ENCODE results near the gene TDRD12. TPM values are rescaled to one million over a fixed set of nuclear protein-coding genes. Genes with fewer than 3 reads are reported as not detected.

The TDRD12 gene
- total and polyA plus RNA-seq, 4 donors = under 0.01 to 0.23 (median 0.02) TPM; not detected in 1

- no peak overlapping the region for H3K9ac ChIP-seq (ENCODE audit: low read depth in 1 of 2, low read length in 2 of 2)
- no peak for DNase-seq (ENCODE audit: low spot score)
- no peaks in the 10 kb centered on the region for H3K9me3 ChIP-seq (ENCODE audit: control insufficient read depth in 4 of 4, low read length in 3 of 4)
- H3K4me1 ChIP-seq (ENCODE audit: control insufficient read depth in 4 of 4, insufficient read depth in 4 of 4, low read length in 3 of 4) = no peaks in the 10 kb centered on the region
- no peak overlapping the region for H3K4me3 ChIP-seq (ENCODE audit: low read depth in 1 of 3, low read length in 3 of 3)
- H3K36me3 ChIP-seq (ENCODE audit: control insufficient read depth in 4 of 4, insufficient read depth in 3 of 4, low read depth in 1 of 4, low read length in 3 of 4) = no peaks in the 10 kb centered on the region
- TF ChIP-seq FOXA2 (IDR thresholded peaks at IDR 0.05) (no peak), YY1 (IDR thresholded peaks at IDR 0.05) (no peak), TAF1 (conservative IDR thresholded peaks at IDR 0.05) (no peak), EGR1 (IDR thresholded peaks at IDR 0.05; ENCODE audit: low read depth in 2 of 2) (no peak), SP1 (IDR thresholded peaks at IDR 0.05) (no peak), RXRA (IDR thresholded peaks at IDR 0.05) (no peak), HNF4G (IDR thresholded peaks at IDR 0.05) (no peak), RAD21 (IDR thresholded peaks at IDR 0.05) (no peak), REST (IDR thresholded peaks at IDR 0.05) (no peak), GABPA (IDR thresholded peaks at IDR 0.05 in 1 of 2, conservative IDR thresholded peaks at IDR 0.05 in 1 of 2) (no peak), FOXA1 (IDR thresholded peaks at IDR 0.05) (no peak), NR2F2 (IDR thresholded peaks at IDR 0.05) (no peak), JUND (IDR thresholded peaks at IDR 0.05) (no peak), HNF4A (conservative IDR thresholded peaks at IDR 0.05) (no peak)
- TF ChIP-seq, protein P1, sequence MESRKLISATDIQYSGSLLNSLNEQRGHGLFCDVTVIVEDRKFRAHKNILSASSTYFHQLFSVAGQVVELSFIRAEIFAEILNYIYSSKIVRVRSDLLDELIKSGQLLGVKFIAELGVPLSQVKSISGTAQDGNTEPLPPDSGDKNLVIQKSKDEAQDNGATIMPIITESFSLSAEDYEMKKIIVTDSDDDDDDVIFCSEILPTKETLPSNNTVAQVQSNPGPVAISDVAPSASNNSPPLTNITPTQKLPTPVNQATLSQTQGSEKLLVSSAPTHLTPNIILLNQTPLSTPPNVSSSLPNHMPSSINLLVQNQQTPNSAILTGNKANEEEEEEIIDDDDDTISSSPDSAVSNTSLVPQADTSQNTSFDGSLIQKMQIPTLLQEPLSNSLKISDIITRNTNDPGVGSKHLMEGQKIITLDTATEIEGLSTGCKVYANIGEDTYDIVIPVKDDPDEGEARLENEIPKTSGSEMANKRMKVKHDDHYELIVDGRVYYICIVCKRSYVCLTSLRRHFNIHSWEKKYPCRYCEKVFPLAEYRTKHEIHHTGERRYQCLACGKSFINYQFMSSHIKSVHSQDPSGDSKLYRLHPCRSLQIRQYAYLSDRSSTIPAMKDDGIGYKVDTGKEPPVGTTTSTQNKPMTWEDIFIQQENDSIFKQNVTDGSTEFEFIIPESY (IDR thresholded peaks at IDR 0.05) = no peak
- TF ChIP-seq, protein P2, sequence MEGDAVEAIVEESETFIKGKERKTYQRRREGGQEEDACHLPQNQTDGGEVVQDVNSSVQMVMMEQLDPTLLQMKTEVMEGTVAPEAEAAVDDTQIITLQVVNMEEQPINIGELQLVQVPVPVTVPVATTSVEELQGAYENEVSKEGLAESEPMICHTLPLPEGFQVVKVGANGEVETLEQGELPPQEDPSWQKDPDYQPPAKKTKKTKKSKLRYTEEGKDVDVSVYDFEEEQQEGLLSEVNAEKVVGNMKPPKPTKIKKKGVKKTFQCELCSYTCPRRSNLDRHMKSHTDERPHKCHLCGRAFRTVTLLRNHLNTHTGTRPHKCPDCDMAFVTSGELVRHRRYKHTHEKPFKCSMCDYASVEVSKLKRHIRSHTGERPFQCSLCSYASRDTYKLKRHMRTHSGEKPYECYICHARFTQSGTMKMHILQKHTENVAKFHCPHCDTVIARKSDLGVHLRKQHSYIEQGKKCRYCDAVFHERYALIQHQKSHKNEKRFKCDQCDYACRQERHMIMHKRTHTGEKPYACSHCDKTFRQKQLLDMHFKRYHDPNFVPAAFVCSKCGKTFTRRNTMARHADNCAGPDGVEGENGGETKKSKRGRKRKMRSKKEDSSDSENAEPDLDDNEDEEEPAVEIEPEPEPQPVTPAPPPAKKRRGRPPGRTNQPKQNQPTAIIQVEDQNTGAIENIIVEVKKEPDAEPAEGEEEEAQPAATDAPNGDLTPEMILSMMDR (IDR thresholded peaks at IDR 0.05; ENCODE audit: low read depth, low read length, missing input control) = no peak
- TF ChIP-seq, protein P3, sequence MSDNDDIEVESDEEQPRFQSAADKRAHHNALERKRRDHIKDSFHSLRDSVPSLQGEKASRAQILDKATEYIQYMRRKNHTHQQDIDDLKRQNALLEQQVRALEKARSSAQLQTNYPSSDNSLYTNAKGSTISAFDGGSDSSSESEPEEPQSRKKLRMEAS (IDR thresholded peaks at IDR 0.05) = no peak
- H3K27ac ChIP-seq (ENCODE audit: low read depth in 1 of 2, low read length in 2 of 2) = no peak overlapping the region
- no peaks in the 10 kb centered on the region for H3K27me3 ChIP-seq (ENCODE audit: control insufficient read depth in 4 of 4, insufficient read depth in 4 of 4, low read length in 3 of 4)
Measured at GRCh38 chr19:32800191-32800590, 80.6 kb downstream of the TDRD12 start.

DNA sequence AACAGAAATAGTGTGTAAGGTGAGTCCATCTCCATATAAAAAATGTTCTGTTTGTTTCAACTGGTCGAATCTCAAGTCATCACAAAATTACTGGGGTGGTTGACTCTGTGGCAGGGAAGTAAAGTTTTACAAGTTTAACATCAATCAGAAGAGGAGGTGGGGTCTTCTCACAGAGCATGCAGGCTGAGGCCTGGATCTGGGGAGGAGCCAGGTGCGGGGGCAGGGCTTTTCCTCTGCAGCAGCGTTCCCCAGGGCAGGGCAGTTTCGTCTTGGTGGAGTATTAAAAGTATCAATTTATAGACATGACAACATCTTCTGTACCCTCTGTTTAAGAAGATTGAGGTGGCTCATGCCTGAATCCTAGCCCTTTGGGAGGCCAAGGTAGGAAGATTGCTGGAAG lies 81.2 kb downstream of the TDRD12 start:
- Histone ChIP-seq H3K36me3 (ENCODE audit: control insufficient read depth in 4 of 4, insufficient read depth in 3 of 4, low read depth in 1 of 4, low read length in 3 of 4) (no peaks in the 10 kb centered on the region), H3K4me1 (ENCODE audit: control insufficient read depth in 4 of 4, insufficient read depth in 4 of 4, low read length in 3 of 4) (no peaks in the 10 kb centered on the region), H3K9ac (ENCODE audit: low read depth in 1 of 2, low read length in 2 of 2) (no peak overlapping the region), H3K27ac (ENCODE audit: low read depth in 1 of 2, low read length in 2 of 2) (no peak overlapping the region), H3K27me3 (ENCODE audit: control insufficient read depth in 4 of 4, insufficient read depth in 4 of 4, low read length in 3 of 4) (no peaks in the 10 kb centered on the region), H3K9me3 (ENCODE audit: control insufficient read depth in 4 of 4, low read length in 3 of 4) (no peaks in the 10 kb centered on the region), H3K4me3 (ENCODE audit: low read depth in 1 of 3, low read length in 3 of 3) (no peak overlapping the region)
- DNase-seq (ENCODE audit: low spot score) = no peak
- no peak for TF ChIP-seq HNF4G (IDR thresholded peaks at IDR 0.05)
- TF ChIP-seq, protein P2 (IDR thresholded peaks at IDR 0.05; ENCODE audit: low read depth, low read length, missing input control) = no peak
- WGBS = 57% methylated on average over 4 of the region's 4 CpGs

Data from liver (tissue), 9 donors.